ENCODE measurements around the gene TBX1. TPM values are rescaled to one million over a fixed set of nuclear protein-coding genes. Genes with fewer than 3 reads are reported as not detected.

TBX1 gene
- polyA plus RNA-seq, 3 donors, result not detected

DNA sequence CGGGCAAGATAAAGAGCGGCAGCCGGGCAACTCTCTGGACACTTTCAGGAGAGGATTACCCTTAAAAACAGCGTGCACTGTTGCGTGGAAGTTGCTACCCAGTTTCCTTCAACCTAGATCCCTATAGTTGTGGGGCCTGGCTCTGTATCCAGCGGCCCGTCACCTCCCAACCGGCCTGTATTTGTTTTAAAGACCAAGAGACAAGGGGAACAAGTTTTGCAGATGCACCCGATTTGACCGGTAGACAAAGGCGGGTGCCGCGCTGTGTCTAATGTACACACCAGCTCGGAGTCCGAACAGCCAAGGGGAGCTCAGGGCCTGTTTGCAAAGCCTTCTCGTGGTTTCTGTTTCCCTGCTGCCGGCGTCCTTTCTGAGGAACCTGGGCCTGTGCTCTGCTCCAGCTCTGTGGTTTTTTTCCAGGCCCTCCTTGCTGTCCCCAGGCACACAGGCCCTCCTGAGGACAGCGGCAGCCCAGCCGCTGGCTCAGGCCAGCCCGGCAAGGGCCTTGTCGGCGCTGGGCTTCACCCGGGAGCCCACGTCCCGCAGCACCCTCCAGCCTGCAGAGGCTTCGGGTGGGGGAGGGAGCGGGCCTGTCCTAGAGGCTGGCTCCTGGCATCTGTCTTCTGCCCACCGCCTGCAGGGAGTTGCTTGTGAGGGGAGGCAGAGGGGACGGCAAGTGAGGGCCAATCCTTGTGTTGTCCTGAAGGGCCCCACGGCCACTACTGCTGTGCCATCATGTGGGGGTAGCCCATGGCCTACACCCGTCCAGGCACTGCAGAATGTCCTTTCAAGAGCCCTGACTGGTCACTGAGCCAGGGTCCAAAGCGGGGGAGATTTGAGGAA, 1.4 kb downstream of the TBX1 start:
- Histone ChIP-seq H3K9ac (ENCODE audit: insufficient read depth, low read length, poor library complexity, severe bottlenecking) (no peak overlapping the region), H4K20me1 (ENCODE audit: insufficient read depth, low read length) (no peaks in the 10 kb centered on the region), H3K36me3 (replicated peaks in 1 of 2; ENCODE audit: control insufficient read depth in 1 of 2, insufficient read depth in 2 of 2, low read length in 2 of 2) (no peaks in the 10 kb centered on the region), H3K27ac (ENCODE audit: low read depth in 1 of 2, low read length in 2 of 2) (no peak overlapping the region), H3K9me3 (replicated peaks in 1 of 2; ENCODE audit: control insufficient read depth in 1 of 2, insufficient read depth in 1 of 2, low read length in 2 of 2) (peaks cover 6 to 41% of the 10 kb centered on the region in 2 donors), H3K27me3 (ENCODE audit: control insufficient read depth in 2 of 2, insufficient read depth in 2 of 2, low read length in 2 of 2) (peaks cover 44 to 78% of the 10 kb centered on the region in 2 donors), H2AFZ (ENCODE audit: insufficient read depth, low read depth, low read length, poor library complexity, severe bottlenecking) (no peak overlapping the region), H3K4me1 (ENCODE audit: control insufficient read depth in 1 of 2, insufficient read depth in 2 of 2, low read length in 2 of 2) (peaks cover 14 to 35% of the 10 kb centered on the region in 2 donors), H3K4me2 (replicated peaks; ENCODE audit: extremely low read depth, low read length, poor library complexity, severe bottlenecking) (no peak overlapping the region), H3K4me3 (replicated peaks in 1 of 3; ENCODE audit: low read depth in 2 of 3, low read length in 3 of 3) (no peak overlapping the region), H3K79me2 (ENCODE audit: insufficient read depth, low read length) (no peaks in the 10 kb centered on the region)
- H3K9me3 Mint-ChIP-seq, result peaks cover 0 to 28% (median 13%) of the 10 kb centered on the region in 7 donors
- peaks cover 70 to 89% (median 76%) of the 10 kb centered on the region in 3 donors for H3K27me3 Mint-ChIP-seq (ENCODE audit: low read depth in 3 of 3)
- peaks cover 24% of the 10 kb centered on the region for H3K4me1 Mint-ChIP-seq
- intact Hi-C loops (cut with micrococcal nuclease), result no loop called here
- WGBS (ENCODE audit: insufficient coverage), result 74% methylated on average over 33 of the region's 33 CpGs
- peaks cover 7 to 16% of the 10 kb centered on the region in 2 donors for H3K36me3 Mint-ChIP-seq
- H3K27ac Mint-ChIP-seq, result no peak overlapping the region
- DNase-seq, result no peak
- peak overlapping the region in 1 of 2 donors; percentile 84 for H3K4me3 Mint-ChIP-seq
- TF ChIP-seq, protein P1, sequence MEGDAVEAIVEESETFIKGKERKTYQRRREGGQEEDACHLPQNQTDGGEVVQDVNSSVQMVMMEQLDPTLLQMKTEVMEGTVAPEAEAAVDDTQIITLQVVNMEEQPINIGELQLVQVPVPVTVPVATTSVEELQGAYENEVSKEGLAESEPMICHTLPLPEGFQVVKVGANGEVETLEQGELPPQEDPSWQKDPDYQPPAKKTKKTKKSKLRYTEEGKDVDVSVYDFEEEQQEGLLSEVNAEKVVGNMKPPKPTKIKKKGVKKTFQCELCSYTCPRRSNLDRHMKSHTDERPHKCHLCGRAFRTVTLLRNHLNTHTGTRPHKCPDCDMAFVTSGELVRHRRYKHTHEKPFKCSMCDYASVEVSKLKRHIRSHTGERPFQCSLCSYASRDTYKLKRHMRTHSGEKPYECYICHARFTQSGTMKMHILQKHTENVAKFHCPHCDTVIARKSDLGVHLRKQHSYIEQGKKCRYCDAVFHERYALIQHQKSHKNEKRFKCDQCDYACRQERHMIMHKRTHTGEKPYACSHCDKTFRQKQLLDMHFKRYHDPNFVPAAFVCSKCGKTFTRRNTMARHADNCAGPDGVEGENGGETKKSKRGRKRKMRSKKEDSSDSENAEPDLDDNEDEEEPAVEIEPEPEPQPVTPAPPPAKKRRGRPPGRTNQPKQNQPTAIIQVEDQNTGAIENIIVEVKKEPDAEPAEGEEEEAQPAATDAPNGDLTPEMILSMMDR (IDR thresholded peaks at IDR 0.05), result no peak

DNA sequence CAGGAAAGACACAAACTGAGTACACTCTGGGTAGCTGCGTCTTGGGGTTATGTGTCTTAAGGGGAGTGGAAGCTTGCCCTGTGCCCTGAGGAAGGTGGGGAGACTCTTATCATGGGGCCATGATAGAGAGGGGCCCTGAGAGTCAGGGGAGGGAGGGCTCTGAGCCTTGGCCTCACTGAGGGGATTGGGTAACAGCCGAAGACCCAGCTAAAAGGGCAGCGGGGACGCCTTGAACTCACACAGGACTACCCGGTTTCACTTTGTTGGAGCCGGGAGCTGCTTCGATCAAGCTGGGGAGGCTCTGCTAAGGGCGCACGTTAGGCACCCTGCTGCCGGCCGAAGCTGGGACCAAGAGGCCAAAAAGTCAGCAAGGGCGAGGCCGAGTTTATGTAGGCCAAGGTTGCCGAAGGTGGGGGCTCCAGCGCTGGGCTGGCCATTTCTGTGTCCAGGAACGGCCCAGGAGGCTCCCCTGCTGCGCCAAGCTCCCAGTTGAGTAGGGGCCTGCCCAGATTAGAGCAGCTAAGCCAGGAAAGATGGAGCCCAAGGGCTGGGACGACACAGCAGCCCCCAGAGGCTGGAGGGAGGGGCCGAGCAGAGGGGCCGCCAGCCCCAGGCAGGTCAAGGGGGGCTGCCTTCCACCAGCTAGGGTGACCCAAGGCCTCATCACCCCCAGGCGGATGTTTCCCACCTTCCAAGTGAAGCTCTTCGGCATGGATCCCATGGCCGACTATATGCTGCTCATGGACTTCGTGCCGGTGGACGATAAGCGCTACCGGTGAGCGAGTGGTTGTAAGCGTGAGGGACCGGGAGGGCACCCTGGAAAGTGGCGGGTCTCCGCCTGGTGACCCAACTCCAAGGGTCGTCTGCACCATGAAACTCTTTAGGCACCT, 2.2 kb downstream of the TBX1 start:
- intact Hi-C loops (cut with micrococcal nuclease), result no loop called here
- Mint-ChIP-seq H3K27ac (no peak overlapping the region), H3K4me3 (peak overlapping the region in 1 of 2 donors; percentile 85), H3K4me1 (peaks cover 24% of the 10 kb centered on the region), H3K27me3 (ENCODE audit: low read depth in 3 of 3) (peaks cover 71 to 89% (median 76%) of the 10 kb centered on the region in 3 donors), H3K36me3 (peaks cover 7 to 13% of the 10 kb centered on the region in 2 donors), H3K9me3 (peaks cover 0 to 30% (median 13%) of the 10 kb centered on the region in 7 donors)
- H3K4me3 ChIP-seq (replicated peaks in 1 of 3; ENCODE audit: low read depth in 2 of 3, low read length in 3 of 3), result no peak overlapping the region
- no peak overlapping the region for H3K4me2 ChIP-seq (replicated peaks; ENCODE audit: extremely low read depth, low read length, poor library complexity, severe bottlenecking)
- no peak overlapping the region for H3K9ac ChIP-seq (ENCODE audit: insufficient read depth, low read length, poor library complexity, severe bottlenecking)
- TF ChIP-seq, protein P1 (IDR thresholded peaks at IDR 0.05), result no peak
- H3K4me1 ChIP-seq (ENCODE audit: control insufficient read depth in 1 of 2, insufficient read depth in 2 of 2, low read length in 2 of 2), result peaks cover 19 to 35% of the 10 kb centered on the region in 2 donors
- H3K36me3 ChIP-seq (replicated peaks in 1 of 2; ENCODE audit: control insufficient read depth in 1 of 2, insufficient read depth in 2 of 2, low read length in 2 of 2), result no peaks in the 10 kb centered on the region
- 88% methylated on average over 34 of the region's 34 CpGs for WGBS (ENCODE audit: insufficient coverage)
- peaks cover 52 to 78% of the 10 kb centered on the region in 2 donors for H3K27me3 ChIP-seq (ENCODE audit: control insufficient read depth in 2 of 2, insufficient read depth in 2 of 2, low read length in 2 of 2)
- H2AFZ ChIP-seq (ENCODE audit: insufficient read depth, low read depth, low read length, poor library complexity, severe bottlenecking), result no peak overlapping the region
- H4K20me1 ChIP-seq (ENCODE audit: insufficient read depth, low read length), result no peaks in the 10 kb centered on the region
- no peaks in the 10 kb centered on the region for H3K79me2 ChIP-seq (ENCODE audit: insufficient read depth, low read length)
- peaks cover 6 to 46% of the 10 kb centered on the region in 2 donors for H3K9me3 ChIP-seq (replicated peaks in 1 of 2; ENCODE audit: control insufficient read depth in 1 of 2, insufficient read depth in 1 of 2, low read length in 2 of 2)
- DNase-seq, result no peak
- H3K27ac ChIP-seq (ENCODE audit: low read depth in 1 of 2, low read length in 2 of 2), result no peak overlapping the region

All from CD14-positive monocyte (primary cell).